ENCODE measurements around the gene ATP2A2. TPM values are rescaled to one million over a fixed set of nuclear protein-coding genes. Genes with fewer than 3 reads are reported as not detected.

The ATP2A2 gene
- total and polyA plus RNA-seq, 2 experiments from 2014 or later, result 297 to 400 TPM

- Histone ChIP-seq H3K4me3 (no peak overlapping the region), H3K36me3 (no peaks in the 10 kb centered on the region), H3K27me3 (no peaks in the 10 kb centered on the region), H3K4me1 (ENCODE audit: low read depth) (peaks cover 65% of the 10 kb centered on the region), H3K27ac (peak overlapping the region; percentile 84), H3K9me3 (ENCODE audit: low read depth) (no peaks in the 10 kb centered on the region)
- no peak for DNase-seq (ENCODE audit: low read depth in 1 of 2, low spot score in 1 of 2)
- TF ChIP-seq CTCF (IDR thresholded peaks at IDR 0.05; ENCODE audit: low read depth, low read length), result no peak
Measured at GRCh38 chr12:110247340-110248095, 33.5 kb upstream of the ATP2A2 start.

GRCh38 chr12:110248096-110248447 is 33.0 kb upstream of the ATP2A2 start:
- Histone ChIP-seq H3K9me3 (ENCODE audit: low read depth) (no peaks in the 10 kb centered on the region), H3K4me1 (ENCODE audit: low read depth) (peaks cover 70% of the 10 kb centered on the region), H3K36me3 (no peaks in the 10 kb centered on the region), H3K27ac (peak overlapping the region; percentile 84), H3K4me3 (no peak overlapping the region), H3K27me3 (no peaks in the 10 kb centered on the region)
- no peak for TF ChIP-seq CTCF (IDR thresholded peaks at IDR 0.05; ENCODE audit: low read depth, low read length)
- no peak for DNase-seq (ENCODE audit: low read depth in 1 of 2, low spot score in 1 of 2)

- Histone ChIP-seq H3K27me3 (no peaks in the 10 kb centered on the region), H3K36me3 (no peaks in the 10 kb centered on the region), H3K4me1 (ENCODE audit: low read depth) (peaks cover 72% of the 10 kb centered on the region), H3K27ac (peak overlapping the region; percentile 11), H3K9me3 (ENCODE audit: low read depth) (no peaks in the 10 kb centered on the region), H3K4me3 (no peak overlapping the region)
- TF ChIP-seq CTCF (IDR thresholded peaks at IDR 0.05; ENCODE audit: low read depth, low read length), result no peak
- DNase-seq (ENCODE audit: low read depth in 1 of 2, low spot score in 1 of 2), result no peak
Measured at GRCh38 chr12:110249105-110249504, 31.9 kb upstream of the ATP2A2 start.

GRCh38 chr12:110249716-110250225 is 31.3 kb upstream of the ATP2A2 start:
- no peak for TF ChIP-seq CTCF (IDR thresholded peaks at IDR 0.05; ENCODE audit: low read depth, low read length)
- no peaks in the 10 kb centered on the region for H3K27me3 ChIP-seq
- no peaks in the 10 kb centered on the region for H3K9me3 ChIP-seq (ENCODE audit: low read depth)
- peak overlapping the region; percentile 46 for H3K27ac ChIP-seq
- peak in 1 of 2 donors; percentile 18 for DNase-seq (ENCODE audit: low read depth in 1 of 2, low spot score in 1 of 2)
- H3K4me3 ChIP-seq, result no peak overlapping the region
- peaks cover 66% of the 10 kb centered on the region for H3K4me1 ChIP-seq (ENCODE audit: low read depth)
- H3K36me3 ChIP-seq, result no peaks in the 10 kb centered on the region

- Histone ChIP-seq H3K36me3 (no peaks in the 10 kb centered on the region), H3K27ac (no peak overlapping the region), H3K4me1 (ENCODE audit: low read depth) (peaks cover 56% of the 10 kb centered on the region), H3K4me3 (no peak overlapping the region), H3K9me3 (ENCODE audit: low read depth) (no peaks in the 10 kb centered on the region), H3K27me3 (no peaks in the 10 kb centered on the region)
- TF ChIP-seq CTCF (IDR thresholded peaks at IDR 0.05; ENCODE audit: low read depth, low read length), result no peak
- no peak for DNase-seq (ENCODE audit: low read depth in 1 of 2, low spot score in 1 of 2)
Measured at GRCh38 chr12:110251381-110251780, 29.7 kb upstream of the ATP2A2 start.

Data from cardiac muscle cell (in vitro differentiated cells and primary cell).